PC-3 (cell line): ENCODE measurements around the gene B4GALT1.

Experiments used
- EZH2 ChIP-seq: fragments of 300-600 bp; sonication (generic); IDR thresholded peaks from one replicate; pipeline ENCODE4 v1.6.1; 2017; ENCODE audit warnings: antibody characterized with exemption, mild to moderate bottlenecking, low read length; ENCODE audit not compliant: unreplicated experiment
- EZH2phosphoT487 ChIP-seq: fragments of 300-600 bp; sonication (generic); IDR thresholded peaks from 2 replicates; pipeline ENCODE4 v1.6.1; 2018; ENCODE audit warnings: mild to moderate bottlenecking, antibody characterized with exemption, low read length, borderline replicate concordance
- TF ChIP-seq, protein P1 (sequence below): fragments of 300-600 bp; sonication (generic); conservative IDR thresholded peaks from 2 replicates; pipeline ENCODE4 v1.5.1; 2017; ENCODE audit warnings: antibody characterized with exemption, low read depth, mild to moderate bottlenecking, low read length

DNA sequence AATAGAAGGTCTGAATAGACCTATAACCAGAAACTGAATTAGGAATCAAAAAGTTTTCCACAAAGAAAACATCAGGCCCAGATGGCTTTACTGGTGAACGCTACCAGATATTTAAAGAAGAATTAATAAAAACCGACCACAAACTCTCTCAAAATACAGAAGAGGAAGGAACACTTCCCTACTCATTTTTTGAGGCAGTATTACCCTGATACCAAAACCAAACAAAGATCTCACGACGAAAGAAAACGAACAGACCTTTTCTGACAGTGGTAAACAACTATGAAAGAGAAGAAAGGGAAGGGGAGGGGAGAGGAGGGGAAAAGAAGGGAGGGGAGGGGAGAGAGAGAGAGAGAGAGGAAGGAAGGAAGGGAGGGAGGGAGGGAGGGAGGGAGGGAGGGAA lies 13.5 kb downstream of the B4GALT1 start:
- TF ChIP-seq, protein P1, sequence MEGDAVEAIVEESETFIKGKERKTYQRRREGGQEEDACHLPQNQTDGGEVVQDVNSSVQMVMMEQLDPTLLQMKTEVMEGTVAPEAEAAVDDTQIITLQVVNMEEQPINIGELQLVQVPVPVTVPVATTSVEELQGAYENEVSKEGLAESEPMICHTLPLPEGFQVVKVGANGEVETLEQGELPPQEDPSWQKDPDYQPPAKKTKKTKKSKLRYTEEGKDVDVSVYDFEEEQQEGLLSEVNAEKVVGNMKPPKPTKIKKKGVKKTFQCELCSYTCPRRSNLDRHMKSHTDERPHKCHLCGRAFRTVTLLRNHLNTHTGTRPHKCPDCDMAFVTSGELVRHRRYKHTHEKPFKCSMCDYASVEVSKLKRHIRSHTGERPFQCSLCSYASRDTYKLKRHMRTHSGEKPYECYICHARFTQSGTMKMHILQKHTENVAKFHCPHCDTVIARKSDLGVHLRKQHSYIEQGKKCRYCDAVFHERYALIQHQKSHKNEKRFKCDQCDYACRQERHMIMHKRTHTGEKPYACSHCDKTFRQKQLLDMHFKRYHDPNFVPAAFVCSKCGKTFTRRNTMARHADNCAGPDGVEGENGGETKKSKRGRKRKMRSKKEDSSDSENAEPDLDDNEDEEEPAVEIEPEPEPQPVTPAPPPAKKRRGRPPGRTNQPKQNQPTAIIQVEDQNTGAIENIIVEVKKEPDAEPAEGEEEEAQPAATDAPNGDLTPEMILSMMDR: no peak
- TF ChIP-seq EZH2phosphoT487: no peak
- no peak for TF ChIP-seq EZH2
